GM18517 (cell line): ENCODE results near the gene HES5.

ENCODE experiments used
- ATAC-seq: cut with Tn5 transposase; IDR thresholded peaks from one replicate; pipeline ENCODE4 v1.9.1; 2021; ENCODE audit warnings: mild to moderate bottlenecking, moderate library complexity; ENCODE audit not compliant: unreplicated experiment

HES5 gene

GRCh38 chr1:2483026-2483425 lies 47.0 kb downstream of the HES5 start:
- no peak for ATAC-seq

- ATAC-seq, result no peak
Observed at GRCh38 chr1:2482588-2482987, 47.5 kb downstream of the HES5 start.

GRCh38 chr1:2481885-2482284 lies 48.2 kb downstream of the HES5 start:
- no peak for ATAC-seq

GRCh38 chr1:2480986-2481364 lies 49.1 kb downstream of the HES5 start:
- ATAC-seq, result no peak

- no peak for ATAC-seq
Observed at GRCh38 chr1:2480236-2480985, 49.7 kb downstream of the HES5 start.

GRCh38 chr1:2479618-2480017 lies 50.4 kb downstream of the HES5 start:
- no peak for ATAC-seq

- ATAC-seq, result no peak
Observed at GRCh38 chr1:2479186-2479585, 50.9 kb downstream of the HES5 start.
